GM12874 (cell line): ENCODE results near the gene RPL21.

Experiments used
- CTCF ChIP-seq: IDR thresholded peaks from 2 replicates; pipeline ENCODE4 v1.5.1; 2011; ENCODE audit warnings: low read depth, mild to moderate bottlenecking, control low read depth, low read length, moderate library complexity; ENCODE audit not compliant: insufficient read depth

RPL21 gene

GRCh38 chr13:27251166-27252091 is at the start of gene RPL21:
Gene RPL21 (plus strand): TSS chr13:27251558. CDS start chr13:27253777, 2,219 bp downstream.
- TF ChIP-seq CTCF, result no peak

- no peak for TF ChIP-seq CTCF
Observed at GRCh38 chr13:27201661-27202060, 49.7 kb upstream of the RPL21 start.

GRCh38 chr13:27203186-27203585 is 48.2 kb upstream of the RPL21 start:
- TF ChIP-seq CTCF, result no peak

GRCh38 chr13:27203854-27204253 is 47.5 kb upstream of the RPL21 start:
- no peak for TF ChIP-seq CTCF

- TF ChIP-seq CTCF, result no peak
Observed at GRCh38 chr13:27208514-27208913, 42.8 kb upstream of the RPL21 start.

- TF ChIP-seq CTCF, result no peak
Observed at GRCh38 chr13:27211271-27211670, 40.1 kb upstream of the RPL21 start.

GRCh38 chr13:27211771-27212364 is 39.5 kb upstream of the RPL21 start:
- no peak for TF ChIP-seq CTCF
